Activated naive CD4-positive, alpha-beta T cell (primary cell): ENCODE measurements around the gene FAM234A.
"Not testable (repeated sequence)": the region's sequence is repeated elsewhere in the genome, so short reads cannot be mapped to it uniquely, and the experiment has no call there.

Experiments used
- DNase-seq, 4 experiments: peaks; one replicate each; lab custom pipeline; 2025; lab: John Stamatoyannopoulos, UW

Gene FAM234A

GRCh38 chr16:230351-230750, 4.3 kb upstream of the FAM234A start:
- DNase-seq, result not testable (repeated sequence)

GRCh38 chr16:230949-231348, 3.7 kb upstream of the FAM234A start:
- DNase-seq, result no peak

GRCh38 chr16:239948-240277, 5.3 kb downstream of the FAM234A start:
- no peak for DNase-seq

GRCh38 chr16:240559-240958, 5.9 kb downstream of the FAM234A start:
- no peak for DNase-seq

GRCh38 chr16:242281-242680, 7.7 kb downstream of the FAM234A start:
- DNase-seq, result no peak

GRCh38 chr16:243348-243747, 8.7 kb downstream of the FAM234A start:
- no peak for DNase-seq

- DNase-seq, result no peak
Measured at GRCh38 chr16:245105-245504, 10.5 kb downstream of the FAM234A start.

GRCh38 chr16:247027-247426, 12.4 kb downstream of the FAM234A start:
- no peak for DNase-seq

GRCh38 chr16:249431-249830, 14.8 kb downstream of the FAM234A start:
- DNase-seq, result no peak

GRCh38 chr16:252366-253337, 18.0 kb downstream of the FAM234A start:
- no peak for DNase-seq

GRCh38 chr16:253833-254232, 19.2 kb downstream of the FAM234A start:
- no peak for DNase-seq

- DNase-seq, result no peak
Measured at GRCh38 chr16:254461-254860, 19.8 kb downstream of the FAM234A start.

GRCh38 chr16:255183-255582, 20.6 kb downstream of the FAM234A start:
- DNase-seq, result no peak

- DNase-seq, result not testable (repeated sequence)
Measured at GRCh38 chr16:258091-258490, 23.5 kb downstream of the FAM234A start.

GRCh38 chr16:259226-259625, 24.6 kb downstream of the FAM234A start:
- DNase-seq, result no peak

- no peak for DNase-seq
Measured at GRCh38 chr16:259814-260253, 25.2 kb downstream of the FAM234A start.

- DNase-seq, result no peak
Measured at GRCh38 chr16:260326-260725, 25.7 kb downstream of the FAM234A start.

GRCh38 chr16:261031-261691, 26.5 kb downstream of the FAM234A start:
- no peak for DNase-seq

- no peak for DNase-seq
Measured at GRCh38 chr16:262121-262745, 27.6 kb downstream of the FAM234A start.

- DNase-seq, result no peak
Measured at GRCh38 chr16:263182-263774, 28.7 kb downstream of the FAM234A start.

- no peak for DNase-seq
Measured at GRCh38 chr16:263944-264343, 29.3 kb downstream of the FAM234A start.

- DNase-seq, result no peak
Measured at GRCh38 chr16:264440-264951, 29.9 kb downstream of the FAM234A start.
